Activated CD4-positive, CD25-positive, alpha-beta regulatory T cell treated with anti-CD3 and anti-CD28 coated beads, Interleukin-2, amount 50 U/mL, for 16 hours (primary cell): Measurements from ENCODE around the gene EPHX1.

Experiments
- DNase-seq: peaks from one replicate; pipeline ENCODE4 v3.0.0-alpha.2; 2020; ENCODE audit warnings: low read depth, low spot score

Gene EPHX1

GRCh38 chr1:225842074-225842473, 32.1 kb downstream of the EPHX1 start:
- no peak for DNase-seq

- DNase-seq = no peak
Measured at GRCh38 chr1:225842788-225843425, 33.0 kb downstream of the EPHX1 start.

- DNase-seq = no peak
Measured at GRCh38 chr1:225843426-225843795, 33.5 kb downstream of the EPHX1 start.

- DNase-seq = no peak
Measured at GRCh38 chr1:225844236-225845061, 34.5 kb downstream of the EPHX1 start.

GRCh38 chr1:225845097-225845496, 35.2 kb downstream of the EPHX1 start:
- no peak for DNase-seq

GRCh38 chr1:225845571-225846259, 35.8 kb downstream of the EPHX1 start:
- DNase-seq = no peak

- no peak for DNase-seq
Measured at GRCh38 chr1:225846331-225847310, 36.7 kb downstream of the EPHX1 start.

GRCh38 chr1:225847610-225848009, 37.7 kb downstream of the EPHX1 start:
- no peak for DNase-seq

GRCh38 chr1:225848030-225848955, 38.4 kb downstream of the EPHX1 start:
- no peak for DNase-seq

GRCh38 chr1:225849925-225850324, 40.0 kb downstream of the EPHX1 start:
- no peak for DNase-seq

- no peak for DNase-seq
Measured at GRCh38 chr1:225850370-225850769, 40.4 kb downstream of the EPHX1 start.

- no peak for DNase-seq
Measured at GRCh38 chr1:225851805-225852204, 41.9 kb downstream of the EPHX1 start.

- DNase-seq = no peak
Measured at GRCh38 chr1:225852413-225853124, 42.6 kb downstream of the EPHX1 start.

GRCh38 chr1:225853441-225853840, 43.5 kb downstream of the EPHX1 start:
- DNase-seq = no peak

GRCh38 chr1:225855503-225856300, 45.8 kb downstream of the EPHX1 start:
- DNase-seq = no peak

- DNase-seq = no peak
Measured at GRCh38 chr1:225857256-225857655, 47.3 kb downstream of the EPHX1 start.

GRCh38 chr1:225859151-225859550, 49.2 kb downstream of the EPHX1 start:
- no peak for DNase-seq

GRCh38 chr1:225860107-225860506, 50.2 kb downstream of the EPHX1 start:
- no peak for DNase-seq
